ENCODE results near the gene IFITM1. TPM values are rescaled to one million over a fixed set of nuclear protein-coding genes. Genes with fewer than 3 reads are reported as not detected.

IFITM1 gene
- total and polyA plus RNA-seq, 9 of the 15 experiments (the other 6 are each of a cell fraction or from before 2014, with no cell fraction given) = 691 to 5,579 (median 974) TPM

DNA sequence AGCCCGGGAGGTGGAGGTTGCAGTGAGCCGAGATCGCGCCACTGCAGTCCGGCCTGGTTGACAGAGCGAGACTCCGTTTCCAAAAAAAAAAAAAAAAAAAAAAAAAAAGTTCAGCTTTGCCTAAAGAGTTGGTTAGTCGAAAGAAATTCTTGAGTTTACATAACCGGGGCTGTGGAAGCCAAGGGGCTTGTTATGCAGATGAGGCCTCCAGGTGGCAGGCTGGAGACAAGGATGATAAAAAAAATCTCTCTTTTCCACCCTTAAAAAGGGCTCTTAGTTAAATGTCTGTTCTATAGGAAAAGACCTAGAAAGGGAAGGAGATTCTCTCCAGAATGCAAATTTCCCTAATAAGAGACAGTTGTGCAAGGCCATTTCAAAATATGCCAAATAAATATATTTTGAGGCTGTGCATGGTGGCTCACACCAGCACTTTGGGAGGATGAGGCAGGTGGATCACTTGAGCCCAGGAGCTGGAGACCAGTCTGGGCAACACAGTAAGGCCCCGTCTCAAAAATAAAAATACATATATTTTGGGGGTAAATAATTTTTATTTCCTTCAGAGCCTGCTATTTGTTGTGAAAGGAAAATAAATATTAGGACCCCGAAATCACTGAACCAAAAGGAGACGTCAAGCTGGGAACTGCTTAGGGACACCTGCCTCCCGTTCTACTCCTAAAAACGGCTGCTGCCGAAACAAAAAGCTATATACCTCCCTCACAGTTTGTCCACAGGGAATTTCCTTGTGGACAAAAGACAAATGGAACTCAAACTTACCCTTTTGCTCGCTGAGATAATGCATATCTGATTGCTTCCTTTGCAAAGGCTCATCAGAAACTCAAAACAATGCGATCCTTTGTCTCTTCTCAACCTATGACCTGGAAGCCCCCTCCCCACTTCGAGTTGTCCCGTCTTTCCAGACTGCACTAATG is 8.7 kb upstream of the IFITM1 start (continued):
- TF ChIP-seq REST (IDR thresholded peaks at IDR 0.05; ENCODE audit: borderline replicate concordance) (peak; percentile 79; the same call in 1 of the 2 replicates), REST (CRISPR knock-in tag; IDR thresholded peaks at IDR 0.05; ENCODE audit: low read depth) (no peak), SIN3B (IDR thresholded peaks at IDR 0.05; ENCODE audit: low read depth) (no peak), BRD9 (IDR thresholded peaks at IDR 0.05; ENCODE audit: low read depth, partially characterized antibody) (no peak), NCOA2 (IDR thresholded peaks at IDR 0.05; ENCODE audit: partially characterized antibody in 2 of 2) (no peak), JUNB (CRISPR knock-in tag; conservative IDR thresholded peaks at IDR 0.05) (no peak), EP400 (IDR thresholded peaks at IDR 0.05) (no peak), ZNF384 (IDR thresholded peaks at IDR 0.05; ENCODE audit: low read depth, low read length) (peak; percentile 93), ZFPM2 (CRISPR knock-in tag; IDR thresholded peaks at IDR 0.05) (no peak), RAD21 (CRISPR knock-in tag; conservative IDR thresholded peaks at IDR 0.05 in 1 of 2, IDR thresholded peaks at IDR 0.05 in 1 of 2) (peak; percentile 76 to 80), MAZ (CRISPR knock-in tag; conservative IDR thresholded peaks at IDR 0.05 in 1 of 2, IDR thresholded peaks at IDR 0.05 in 1 of 2) (peak in 1 of 2 experiments; percentile 51; a peak in 1 of 4 replicates), POLR2H (tag; IDR thresholded peaks at IDR 0.05; ENCODE audit: low read depth) (no peak), NFATC3 (IDR thresholded peaks at IDR 0.05) (no peak), ZNF436 (CRISPR knock-in tag; IDR thresholded peaks at IDR 0.05) (no peak)
- TF ChIP-seq, protein P1, sequence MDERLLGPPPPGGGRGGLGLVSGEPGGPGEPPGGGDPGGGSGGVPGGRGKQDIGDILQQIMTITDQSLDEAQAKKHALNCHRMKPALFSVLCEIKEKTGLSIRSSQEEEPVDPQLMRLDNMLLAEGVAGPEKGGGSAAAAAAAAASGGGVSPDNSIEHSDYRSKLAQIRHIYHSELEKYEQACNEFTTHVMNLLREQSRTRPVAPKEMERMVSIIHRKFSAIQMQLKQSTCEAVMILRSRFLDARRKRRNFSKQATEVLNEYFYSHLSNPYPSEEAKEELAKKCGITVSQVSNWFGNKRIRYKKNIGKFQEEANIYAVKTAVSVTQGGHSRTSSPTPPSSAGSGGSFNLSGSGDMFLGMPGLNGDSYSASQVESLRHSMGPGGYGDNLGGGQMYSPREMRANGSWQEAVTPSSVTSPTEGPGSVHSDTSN (CRISPR knock-in tag; IDR thresholded peaks at IDR 0.05; ENCODE audit: low read depth) = no peak
- TF ChIP-seq, protein P1 (tag; conservative IDR thresholded peaks at IDR 0.05; ENCODE audit: low read depth) = no peak

All from K562 (cell line).